Activated naive CD4-positive, alpha-beta T cell treated with anti-CD3 and anti-CD28 coated beads, Interleukin-2, amount 50 U/mL, for 24 hours (primary cell): ENCODE measurements around the gene ADARB1.

Experiments used
- H3K27ac Mint-ChIP-seq: one replicate; pipeline ENCODE4 v1.8.0; 2021; ENCODE audit warnings: mild to moderate bottlenecking, mixed read lengths
- H3K27me3 Mint-ChIP-seq: one replicate; pipeline ENCODE4 v1.8.0; 2021; ENCODE audit warnings: mixed read lengths
- H3K36me3 Mint-ChIP-seq: one replicate; pipeline ENCODE4 v1.8.0; 2021; ENCODE audit warnings: mixed read lengths
- H3K4me1 Mint-ChIP-seq: one replicate; pipeline ENCODE4 v1.8.0; 2021; ENCODE audit warnings: mixed read lengths
- H3K4me3 Mint-ChIP-seq: one replicate; pipeline ENCODE4 v1.8.0; 2021; ENCODE audit warnings: mild to moderate bottlenecking, mixed read lengths
- H3K9me3 Mint-ChIP-seq: one replicate; pipeline ENCODE4 v1.8.0; 2021; ENCODE audit warnings: mixed read lengths

Gene ADARB1

DNA sequence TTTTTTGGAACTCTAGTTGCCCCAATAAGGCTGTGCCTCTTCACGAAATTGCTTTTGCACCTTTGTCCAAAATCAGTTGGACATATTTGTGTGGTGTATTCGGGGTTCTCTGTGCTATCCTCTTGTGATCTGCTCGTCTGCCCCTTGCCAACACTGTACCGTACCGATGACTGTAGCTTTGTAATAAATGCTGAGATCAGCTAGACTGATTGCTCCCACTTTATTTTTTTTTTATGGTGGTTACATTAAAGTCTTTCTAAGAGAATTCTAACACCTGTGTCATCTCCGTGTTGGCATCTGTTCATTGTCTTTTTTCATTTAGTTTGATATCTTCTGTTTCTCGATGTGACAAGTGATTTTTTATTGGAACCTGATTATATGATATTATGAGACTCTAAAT lies 94.1 kb downstream of the ADARB1 start:
- Mint-ChIP-seq H3K4me1 (peaks cover 27% of the 10 kb centered on the region), H3K27me3 (no peaks in the 10 kb centered on the region), H3K27ac (no peak overlapping the region), H3K36me3 (peaks cover 2% of the 10 kb centered on the region), H3K9me3 (no peaks in the 10 kb centered on the region), H3K4me3 (no peak overlapping the region)

DNA sequence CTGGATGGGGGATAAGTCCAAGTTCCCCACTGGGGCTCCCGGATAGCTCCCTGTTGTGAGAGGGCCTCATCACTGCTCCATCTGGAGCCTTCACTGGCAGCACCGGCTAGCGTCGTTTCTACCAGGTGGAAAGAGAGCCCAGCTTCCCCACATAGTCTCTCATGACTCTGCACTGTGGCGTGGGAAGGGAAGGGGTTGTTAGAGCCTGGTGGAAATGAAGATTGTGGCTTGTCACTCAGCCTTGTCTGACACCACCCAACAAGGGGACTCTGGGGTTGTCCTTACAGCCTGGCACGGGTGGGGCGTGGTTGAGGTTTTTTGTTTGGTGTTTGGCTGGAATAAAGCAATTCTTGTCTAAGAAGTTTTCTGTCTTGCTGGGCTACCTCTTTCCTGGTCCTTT lies 94.6 kb downstream of the ADARB1 start:
- Mint-ChIP-seq H3K27me3 (no peaks in the 10 kb centered on the region), H3K4me1 (peaks cover 27% of the 10 kb centered on the region), H3K9me3 (no peaks in the 10 kb centered on the region), H3K36me3 (peaks cover 3% of the 10 kb centered on the region), H3K4me3 (no peak overlapping the region), H3K27ac (no peak overlapping the region)

DNA sequence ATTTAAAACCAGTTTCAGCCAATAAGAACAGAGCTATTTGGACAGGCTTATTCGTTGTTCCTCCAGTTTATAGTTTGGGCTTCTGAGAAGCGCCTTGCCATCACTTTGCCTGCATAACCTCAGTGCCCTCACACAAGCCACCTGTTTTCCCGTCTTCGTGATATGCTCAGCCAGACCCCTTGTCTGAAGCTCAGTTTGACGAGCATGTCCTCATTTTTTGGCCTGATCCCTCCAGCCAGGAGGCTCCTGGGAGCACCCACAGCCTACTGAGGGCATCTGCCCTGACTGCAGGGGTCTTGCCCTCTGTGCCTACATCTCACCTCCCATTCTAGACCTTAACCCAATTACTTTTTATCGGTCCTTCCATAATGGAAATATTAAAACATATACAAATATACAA lies 95.3 kb downstream of the ADARB1 start:
- Mint-ChIP-seq H3K36me3 (peaks cover 3% of the 10 kb centered on the region), H3K27me3 (no peaks in the 10 kb centered on the region), H3K9me3 (no peaks in the 10 kb centered on the region), H3K27ac (peak overlapping the region; percentile 46), H3K4me1 (peaks cover 27% of the 10 kb centered on the region), H3K4me3 (no peak overlapping the region)

- Mint-ChIP-seq H3K4me1 (peaks cover 27% of the 10 kb centered on the region), H3K27ac (no peak overlapping the region), H3K4me3 (no peak overlapping the region), H3K27me3 (no peaks in the 10 kb centered on the region), H3K9me3 (no peaks in the 10 kb centered on the region), H3K36me3 (peaks cover 3% of the 10 kb centered on the region)
Observed at GRCh38 chr21:45170987-45171386, 96.6 kb downstream of the ADARB1 start.

- H3K27ac Mint-ChIP-seq: no peak overlapping the region
- H3K4me3 Mint-ChIP-seq: no peak overlapping the region
- peaks cover 9% of the 10 kb centered on the region for H3K36me3 Mint-ChIP-seq
- no peaks in the 10 kb centered on the region for H3K27me3 Mint-ChIP-seq
- H3K9me3 Mint-ChIP-seq: no peaks in the 10 kb centered on the region
- peaks cover 27% of the 10 kb centered on the region for H3K4me1 Mint-ChIP-seq
Observed at GRCh38 chr21:45172420-45172819, 98.0 kb downstream of the ADARB1 start.

GRCh38 chr21:45175326-45176095 lies 101.1 kb downstream of the ADARB1 start:
- Mint-ChIP-seq H3K4me1 (peaks cover 7% of the 10 kb centered on the region), H3K36me3 (peaks cover 16% of the 10 kb centered on the region), H3K27me3 (no peaks in the 10 kb centered on the region), H3K27ac (no peak overlapping the region), H3K4me3 (no peak overlapping the region), H3K9me3 (no peaks in the 10 kb centered on the region)

- Mint-ChIP-seq H3K4me1 (peaks cover 2% of the 10 kb centered on the region), H3K36me3 (peaks cover 16% of the 10 kb centered on the region), H3K4me3 (no peak overlapping the region), H3K9me3 (no peaks in the 10 kb centered on the region), H3K27me3 (no peaks in the 10 kb centered on the region), H3K27ac (no peak overlapping the region)
Observed at GRCh38 chr21:45176141-45176540, 101.8 kb downstream of the ADARB1 start.

GRCh38 chr21:45177039-45177438 lies 102.7 kb downstream of the ADARB1 start:
- Mint-ChIP-seq H3K4me3 (no peak overlapping the region), H3K36me3 (peaks cover 17% of the 10 kb centered on the region), H3K4me1 (no peaks in the 10 kb centered on the region), H3K9me3 (no peaks in the 10 kb centered on the region), H3K27me3 (no peaks in the 10 kb centered on the region), H3K27ac (no peak overlapping the region)

DNA sequence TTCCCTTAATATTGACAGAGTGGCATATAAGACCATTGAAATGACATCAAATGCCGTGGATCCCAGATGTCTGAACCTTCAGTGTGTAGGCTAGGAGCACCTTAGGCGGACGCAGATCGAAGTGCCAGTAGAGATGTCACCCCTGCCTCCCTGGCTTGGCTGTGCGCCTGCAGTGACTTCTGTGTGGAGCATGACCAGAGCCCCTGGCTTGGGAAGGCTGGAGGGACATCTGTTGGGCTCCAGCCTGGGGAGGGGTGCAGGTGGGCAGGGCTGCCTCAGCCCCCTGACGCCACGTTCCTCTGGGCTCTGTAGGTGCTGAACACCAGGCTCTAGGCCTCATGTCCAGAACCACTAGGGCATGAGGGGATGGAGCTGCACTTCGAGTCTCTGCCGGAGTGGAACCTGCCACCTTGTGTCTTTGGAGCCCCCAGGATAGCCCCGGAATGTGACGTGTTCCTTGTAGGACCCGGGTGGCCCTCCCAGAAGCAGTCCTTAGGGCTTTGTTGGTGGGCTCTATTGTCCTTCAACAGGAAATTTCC lies 103.8 kb downstream of the ADARB1 start:
- Mint-ChIP-seq H3K36me3 (peaks cover 17% of the 10 kb centered on the region), H3K4me1 (no peaks in the 10 kb centered on the region), H3K4me3 (no peak overlapping the region)

GRCh38 chr21:45178971-45179370 lies 104.6 kb downstream of the ADARB1 start:
- Mint-ChIP-seq H3K4me3 (no peak overlapping the region), H3K4me1 (no peaks in the 10 kb centered on the region), H3K27ac (no peak overlapping the region), H3K9me3 (no peaks in the 10 kb centered on the region), H3K27me3 (no peaks in the 10 kb centered on the region), H3K36me3 (peaks cover 16% of the 10 kb centered on the region)

More for the DNA sequence above, 103.8 kb downstream of the ADARB1 start:
- H3K27ac Mint-ChIP-seq: no peak overlapping the region
- H3K9me3 Mint-ChIP-seq: no peaks in the 10 kb centered on the region
- H3K27me3 Mint-ChIP-seq: no peaks in the 10 kb centered on the region

DNA sequence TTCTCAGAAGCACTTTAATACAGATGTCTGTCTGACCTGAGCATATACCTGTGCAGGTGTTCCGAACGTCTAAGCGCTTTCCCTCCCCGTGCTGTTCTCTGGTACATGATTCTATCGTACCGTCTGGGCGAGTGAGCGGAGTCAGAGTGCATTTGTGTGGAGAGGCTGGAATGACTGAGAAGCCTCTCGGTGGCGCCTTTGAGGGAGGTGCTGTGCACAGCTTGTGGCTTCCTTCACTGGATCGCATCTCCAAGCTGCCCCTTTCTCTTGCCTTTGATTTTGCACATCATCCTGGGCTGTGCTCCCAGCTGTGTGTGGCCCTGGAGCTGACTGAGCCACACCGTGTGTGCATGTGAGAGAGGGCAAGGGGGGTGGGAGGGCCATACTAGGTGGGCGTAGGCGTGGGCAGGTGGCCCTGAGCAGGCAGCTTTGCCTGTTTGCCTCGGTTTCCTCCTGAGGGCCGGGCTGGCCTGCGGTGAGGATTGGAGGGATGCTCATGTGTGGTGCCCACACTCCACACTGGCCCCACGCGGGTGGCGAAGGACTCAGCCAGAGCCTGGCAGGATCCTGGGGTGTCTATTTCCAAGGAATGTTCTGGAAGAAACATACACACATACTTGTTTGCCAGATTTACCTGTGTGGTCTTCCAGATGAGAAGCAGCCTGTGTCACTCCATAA lies 105.3 kb downstream of the ADARB1 start:
- H3K4me3 Mint-ChIP-seq: no peak overlapping the region
- H3K36me3 Mint-ChIP-seq: peaks cover 16% of the 10 kb centered on the region
- no peak overlapping the region for H3K27ac Mint-ChIP-seq
- no peaks in the 10 kb centered on the region for H3K27me3 Mint-ChIP-seq
- H3K9me3 Mint-ChIP-seq: no peaks in the 10 kb centered on the region
- H3K4me1 Mint-ChIP-seq: no peaks in the 10 kb centered on the region

- Mint-ChIP-seq H3K36me3 (peaks cover 19% of the 10 kb centered on the region), H3K4me1 (no peaks in the 10 kb centered on the region), H3K4me3 (no peak overlapping the region), H3K9me3 (no peaks in the 10 kb centered on the region), H3K27ac (no peak overlapping the region), H3K27me3 (no peaks in the 10 kb centered on the region)
Observed at GRCh38 chr21:45180246-45180599, 105.8 kb downstream of the ADARB1 start.

- no peak overlapping the region for H3K4me3 Mint-ChIP-seq
- H3K27me3 Mint-ChIP-seq: no peaks in the 10 kb centered on the region
- H3K36me3 Mint-ChIP-seq: peaks cover 41% of the 10 kb centered on the region
- H3K9me3 Mint-ChIP-seq: peaks cover 15% of the 10 kb centered on the region
- H3K27ac Mint-ChIP-seq: no peak overlapping the region
- no peaks in the 10 kb centered on the region for H3K4me1 Mint-ChIP-seq
Observed at GRCh38 chr21:45182958-45183357, 108.6 kb downstream of the ADARB1 start.

DNA sequence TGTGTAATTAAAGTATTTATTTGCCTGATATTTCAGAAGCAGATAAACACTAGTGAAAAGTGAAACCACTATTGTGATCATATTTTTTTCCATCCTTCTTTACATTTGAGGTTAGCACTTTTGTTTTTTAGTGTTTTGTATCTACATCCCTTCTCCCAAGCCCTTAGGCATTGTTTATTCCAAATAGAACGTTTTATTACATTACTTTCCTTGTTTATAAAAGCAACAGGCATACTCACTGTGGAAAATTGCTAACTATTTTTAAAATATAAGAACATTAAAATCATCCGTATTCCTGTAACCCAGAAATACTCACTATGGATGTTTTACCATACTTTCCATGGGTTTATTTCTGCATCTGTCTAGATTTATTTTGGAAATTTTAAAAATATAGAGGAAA lies 109.5 kb downstream of the ADARB1 start:
- no peaks in the 10 kb centered on the region for H3K27me3 Mint-ChIP-seq
- peaks cover 18% of the 10 kb centered on the region for H3K9me3 Mint-ChIP-seq
- H3K27ac Mint-ChIP-seq: no peak overlapping the region
- no peak overlapping the region for H3K4me3 Mint-ChIP-seq
- H3K36me3 Mint-ChIP-seq: peaks cover 46% of the 10 kb centered on the region
- no peaks in the 10 kb centered on the region for H3K4me1 Mint-ChIP-seq

GRCh38 chr21:45184869-45185268 lies 110.5 kb downstream of the ADARB1 start:
- Mint-ChIP-seq H3K36me3 (peaks cover 53% of the 10 kb centered on the region), H3K4me3 (no peak overlapping the region), H3K27me3 (no peaks in the 10 kb centered on the region), H3K27ac (no peak overlapping the region), H3K9me3 (peaks cover 22% of the 10 kb centered on the region), H3K4me1 (no peaks in the 10 kb centered on the region)

DNA sequence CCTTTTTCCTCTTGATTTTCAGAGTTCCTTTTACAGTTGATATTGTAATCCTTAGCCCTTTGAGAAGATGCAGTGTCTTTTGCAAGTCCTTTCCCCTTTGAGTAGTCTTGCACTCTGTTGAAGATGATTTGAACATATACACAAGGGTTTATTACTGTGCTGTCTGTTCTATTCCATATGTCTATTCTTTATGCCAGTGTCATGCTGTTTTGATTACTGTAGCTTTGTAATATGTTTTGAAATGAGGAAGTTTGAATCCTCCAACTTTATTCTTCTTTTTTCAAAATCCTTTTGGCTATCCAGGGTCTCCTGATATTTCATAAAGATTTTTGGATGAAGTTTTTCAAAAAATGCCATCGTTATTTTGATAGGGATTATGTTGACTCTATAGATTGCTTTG lies 112.3 kb downstream of the ADARB1 start:
- H3K36me3 Mint-ChIP-seq: peaks cover 60% of the 10 kb centered on the region
- H3K4me3 Mint-ChIP-seq: no peak overlapping the region
- peaks cover 27% of the 10 kb centered on the region for H3K9me3 Mint-ChIP-seq
- H3K4me1 Mint-ChIP-seq: no peaks in the 10 kb centered on the region
- H3K27ac Mint-ChIP-seq: no peak overlapping the region
- H3K27me3 Mint-ChIP-seq: no peaks in the 10 kb centered on the region
